ENCODE data around the gene TXNDC11. TPM values are rescaled to one million over a fixed set of nuclear protein-coding genes. Genes with fewer than 3 reads are reported as not detected.
A peak's percentile ranks its signal among the peaks of the same experiment; 100 is the strongest.
"Not testable (repeated sequence)": the region's sequence is repeated elsewhere in the genome, so short reads cannot be mapped to it uniquely, and the experiment has no call there.

TXNDC11 gene, protein sequence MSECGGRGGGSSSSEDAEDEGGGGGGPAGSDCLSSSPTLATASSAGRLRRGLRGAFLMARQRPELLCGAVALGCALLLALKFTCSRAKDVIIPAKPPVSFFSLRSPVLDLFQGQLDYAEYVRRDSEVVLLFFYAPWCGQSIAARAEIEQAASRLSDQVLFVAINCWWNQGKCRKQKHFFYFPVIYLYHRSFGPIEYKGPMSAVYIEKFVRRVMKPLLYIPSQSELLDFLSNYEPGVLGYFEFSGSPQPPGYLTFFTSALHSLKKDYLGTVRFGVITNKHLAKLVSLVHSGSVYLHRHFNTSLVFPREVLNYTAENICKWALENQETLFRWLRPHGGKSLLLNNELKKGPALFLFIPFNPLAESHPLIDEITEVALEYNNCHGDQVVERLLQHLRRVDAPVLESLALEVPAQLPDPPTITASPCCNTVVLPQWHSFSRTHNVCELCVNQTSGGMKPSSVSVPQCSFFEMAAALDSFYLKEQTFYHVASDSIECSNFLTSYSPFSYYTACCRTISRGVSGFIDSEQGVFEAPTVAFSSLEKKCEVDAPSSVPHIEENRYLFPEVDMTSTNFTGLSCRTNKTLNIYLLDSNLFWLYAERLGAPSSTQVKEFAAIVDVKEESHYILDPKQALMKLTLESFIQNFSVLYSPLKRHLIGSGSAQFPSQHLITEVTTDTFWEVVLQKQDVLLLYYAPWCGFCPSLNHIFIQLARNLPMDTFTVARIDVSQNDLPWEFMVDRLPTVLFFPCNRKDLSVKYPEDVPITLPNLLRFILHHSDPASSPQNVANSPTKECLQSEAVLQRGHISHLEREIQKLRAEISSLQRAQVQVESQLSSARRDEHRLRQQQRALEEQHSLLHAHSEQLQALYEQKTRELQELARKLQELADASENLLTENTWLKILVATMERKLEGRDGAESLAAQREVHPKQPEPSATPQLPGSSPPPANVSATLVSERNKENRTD
- polyA plus RNA-seq (2013, experiment 1 of 4) = 9.5 TPM
- 14.6 TPM for polyA plus RNA-seq (2013, experiment 2 of 4)
- 9.3 TPM for polyA plus RNA-seq (2013, experiment 3 of 4)
- 12.4 TPM for polyA plus RNA-seq (2013, experiment 4 of 4)

DNA sequence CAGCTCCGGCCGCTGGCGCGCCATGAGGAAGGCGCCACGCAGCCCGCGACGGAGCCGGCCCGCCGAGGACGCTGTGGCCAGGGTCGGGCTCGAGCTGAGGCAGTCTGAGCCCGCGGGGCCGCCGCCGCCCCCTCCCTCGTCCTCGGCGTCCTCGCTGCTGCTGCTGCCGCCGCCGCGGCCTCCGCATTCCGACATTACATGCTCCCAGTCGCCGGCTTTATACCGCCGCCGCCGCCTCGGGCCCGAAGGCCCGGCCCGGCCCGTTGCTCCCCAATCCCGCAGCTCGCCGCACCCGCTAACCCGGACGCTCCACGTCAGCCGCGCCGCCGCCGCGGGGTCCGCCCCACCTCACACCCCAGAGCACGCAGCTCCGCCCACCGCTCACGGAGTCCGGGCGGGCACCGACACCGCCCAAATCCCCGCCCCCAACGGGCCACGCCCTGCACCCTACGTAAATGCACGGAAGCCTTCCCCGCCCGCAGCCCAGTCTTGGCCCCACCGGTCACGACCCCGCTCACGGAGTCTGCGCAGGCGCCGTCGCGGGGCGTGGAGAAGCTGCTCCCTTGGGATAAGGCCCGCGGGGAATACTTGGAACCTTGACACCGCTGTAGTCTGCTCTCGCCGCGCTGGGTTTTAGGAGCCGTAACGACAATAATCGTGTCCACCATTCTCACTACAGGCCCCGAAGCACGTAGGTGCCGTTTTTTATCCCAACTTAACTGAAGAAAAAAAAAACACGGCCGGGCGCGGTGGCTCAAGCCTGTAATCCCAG, at the start of gene TXNDC11:
Gene TXNDC11, minus strand, starts transcription at position 322 of the 772 bp plus-strand sequence. Its CDS starts 127 bp downstream, at position 195.
- peak within 1 kb of the TSS; percentile 84 for H3K4me3 ChIP-seq (ENCODE audit: insufficient read depth, low read depth, low read length)
- no peaks in the 10 kb centered on the region for H3K36me3 ChIP-seq (ENCODE audit: control insufficient read depth, insufficient read depth, low read length)
- peak within 1 kb of the TSS; percentile 69 for H3K27ac ChIP-seq (ENCODE audit: insufficient read depth, low read depth, low read length, poor library complexity, severe bottlenecking)
- H3K4me1 ChIP-seq (ENCODE audit: control insufficient read depth, insufficient read depth, low read length) = peaks cover 5% of the 10 kb centered on the region
- 1% methylated on average over 96 of the region's 96 CpGs for WGBS, 2 experiments
- no peaks in the 10 kb centered on the region for H3K9me3 ChIP-seq (ENCODE audit: control insufficient read depth, low read length)
- no peaks in the 10 kb centered on the region for H3K27me3 ChIP-seq (ENCODE audit: control insufficient read depth, insufficient read depth, low read length, poor library complexity, severe bottlenecking)

DNA sequence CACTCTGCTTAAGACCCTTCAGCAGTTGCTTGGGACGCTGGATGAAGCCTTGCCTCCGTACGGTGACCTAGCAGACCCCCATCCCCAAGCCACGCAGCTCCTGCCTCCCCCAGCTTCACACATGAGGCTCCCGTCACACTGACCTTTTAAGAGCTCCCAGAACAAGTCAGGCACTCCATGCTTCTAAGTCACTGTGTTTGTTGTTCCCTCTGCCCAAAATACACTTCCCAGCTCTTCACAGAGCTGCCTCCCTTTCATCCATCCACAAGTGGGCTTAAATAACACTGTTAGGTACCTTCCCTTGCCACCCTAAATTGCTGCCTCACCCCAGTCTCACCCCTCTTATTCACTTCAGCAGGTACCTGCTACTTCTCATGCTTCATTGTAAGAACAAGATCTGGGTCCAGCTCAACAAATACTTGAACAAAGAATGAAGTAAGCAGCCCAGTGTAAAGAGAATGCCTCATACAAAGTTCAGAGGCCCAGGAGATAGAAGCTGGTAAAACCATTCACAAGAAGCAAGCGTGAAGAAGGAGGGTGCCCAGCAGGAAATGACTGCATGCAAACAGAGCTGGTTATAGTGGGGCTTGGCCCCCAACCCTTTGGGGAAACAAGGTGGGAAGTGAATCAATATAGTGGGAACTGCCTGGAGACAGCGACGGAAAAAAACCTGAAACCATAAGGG, 48.6 kb upstream of the TXNDC11 start:
- Histone ChIP-seq H3K27ac (ENCODE audit: insufficient read depth, low read depth, low read length, poor library complexity, severe bottlenecking) (peak overlapping the region; percentile 47), H3K27me3 (ENCODE audit: control insufficient read depth, insufficient read depth, low read length, poor library complexity, severe bottlenecking) (no peaks in the 10 kb centered on the region), H3K36me3 (ENCODE audit: control insufficient read depth, insufficient read depth, low read length) (no peaks in the 10 kb centered on the region), H3K4me1 (ENCODE audit: control insufficient read depth, insufficient read depth, low read length) (peaks cover 10% of the 10 kb centered on the region), H3K4me3 (ENCODE audit: insufficient read depth, low read depth, low read length) (no peak overlapping the region), H3K9me3 (ENCODE audit: control insufficient read depth, low read length) (no peaks in the 10 kb centered on the region)
- WGBS, 2 experiments = 78 to 82% methylated on average over 8 of the region's 8 CpGs

DNA sequence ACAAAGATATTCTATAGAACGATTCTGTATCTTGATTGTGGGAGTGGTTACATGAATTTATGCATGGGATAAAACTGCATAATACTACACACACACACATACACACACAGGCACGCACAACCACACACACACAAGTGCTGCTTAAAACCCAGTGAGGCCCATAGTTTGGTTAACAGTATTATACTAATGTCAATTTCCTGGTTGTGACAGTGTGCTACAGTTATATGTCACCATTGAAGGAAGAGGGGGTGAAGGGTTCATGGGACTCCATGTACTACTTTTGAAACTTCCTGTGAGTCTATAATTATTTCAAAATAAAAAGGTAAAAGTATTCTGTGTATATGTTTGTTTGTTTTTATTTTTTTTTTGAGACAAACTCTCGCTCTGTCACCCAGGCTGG, 46.3 kb upstream of the TXNDC11 start:
- Histone ChIP-seq H3K9me3 (ENCODE audit: control insufficient read depth, low read length) (no peaks in the 10 kb centered on the region), H3K4me3 (ENCODE audit: insufficient read depth, low read depth, low read length) (no peak overlapping the region), H3K27ac (ENCODE audit: insufficient read depth, low read depth, low read length, poor library complexity, severe bottlenecking) (no peak overlapping the region), H3K4me1 (ENCODE audit: control insufficient read depth, insufficient read depth, low read length) (peaks cover 10% of the 10 kb centered on the region), H3K27me3 (ENCODE audit: control insufficient read depth, insufficient read depth, low read length, poor library complexity, severe bottlenecking) (no peaks in the 10 kb centered on the region), H3K36me3 (ENCODE audit: control insufficient read depth, insufficient read depth, low read length) (no peaks in the 10 kb centered on the region)
- WGBS, 2 experiments = 85 to 99% methylated on average over 1 to 3 of the region's 3 CpGs

DNA sequence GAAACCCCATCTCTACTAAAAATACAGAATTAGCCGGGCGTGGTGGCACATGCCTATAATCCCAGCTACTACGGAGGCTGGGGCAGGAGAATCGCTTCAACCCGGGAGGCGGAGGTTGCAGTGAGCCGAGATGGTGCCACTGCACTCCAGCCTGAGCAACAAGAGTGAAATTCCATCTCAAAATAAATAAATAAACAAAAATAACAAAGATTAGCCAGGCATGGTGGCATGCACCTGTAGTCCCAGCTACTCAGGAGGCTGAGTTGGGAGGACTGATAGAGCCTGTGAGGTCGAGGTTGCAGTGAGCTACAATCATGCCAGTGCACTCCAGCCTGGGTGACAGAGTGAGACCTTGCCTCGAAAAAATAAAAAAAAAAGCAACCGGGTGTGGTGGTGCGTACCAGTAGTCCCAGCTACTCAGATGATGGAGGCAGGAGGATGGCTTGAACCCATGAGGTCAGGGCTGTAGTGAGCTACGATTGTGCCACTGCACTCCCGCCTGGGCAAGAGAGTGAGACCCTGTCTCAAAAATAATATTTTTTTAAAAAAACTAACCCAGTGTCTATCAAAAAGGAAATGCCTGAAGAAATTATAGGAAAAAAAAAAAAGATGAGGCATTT, 42.4 kb upstream of the TXNDC11 start:
- H3K4me3 ChIP-seq (ENCODE audit: insufficient read depth, low read depth, low read length); H3K36me3 ChIP-seq (ENCODE audit: control insufficient read depth, insufficient read depth, low read length); H3K27ac ChIP-seq (ENCODE audit: insufficient read depth, low read depth, low read length, poor library complexity, severe bottlenecking); H3K4me1 ChIP-seq (ENCODE audit: control insufficient read depth, insufficient read depth, low read length); H3K9me3 ChIP-seq (ENCODE audit: control insufficient read depth, low read length); H3K27me3 ChIP-seq (ENCODE audit: control insufficient read depth, insufficient read depth, low read length, poor library complexity, severe bottlenecking): not testable (repeated sequence)
- WGBS, 2 experiments = 93 to 95% methylated on average over 12 to 13 of the region's 13 CpGs

DNA sequence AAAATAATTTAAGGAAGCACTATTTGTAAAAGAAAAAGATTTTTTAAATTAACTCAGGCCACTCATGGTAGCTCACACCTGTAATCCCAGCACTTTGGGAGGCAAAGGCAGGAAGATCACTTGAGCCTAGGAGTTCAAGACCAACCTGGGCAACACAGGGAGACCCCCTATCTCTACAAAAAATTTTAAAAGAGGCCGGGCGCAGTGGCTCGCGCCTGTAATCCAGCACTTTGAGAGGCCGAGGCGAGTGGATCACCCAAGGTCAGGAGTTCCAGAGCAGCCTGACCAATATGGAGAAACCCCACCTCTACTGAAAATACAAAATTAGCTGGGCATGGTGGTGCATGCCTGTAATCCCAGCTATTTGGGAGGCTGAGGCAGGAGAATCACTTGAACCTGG, 41.7 kb upstream of the TXNDC11 start:
- H3K4me3 ChIP-seq (ENCODE audit: insufficient read depth, low read depth, low read length); H3K4me1 ChIP-seq (ENCODE audit: control insufficient read depth, insufficient read depth, low read length); H3K9me3 ChIP-seq (ENCODE audit: control insufficient read depth, low read length); H3K27ac ChIP-seq (ENCODE audit: insufficient read depth, low read depth, low read length, poor library complexity, severe bottlenecking); H3K36me3 ChIP-seq (ENCODE audit: control insufficient read depth, insufficient read depth, low read length); H3K27me3 ChIP-seq (ENCODE audit: control insufficient read depth, insufficient read depth, low read length, poor library complexity, severe bottlenecking): not testable (repeated sequence)
- 91 to 94% methylated on average over 6 of the region's 6 CpGs for WGBS, 2 experiments

DNA sequence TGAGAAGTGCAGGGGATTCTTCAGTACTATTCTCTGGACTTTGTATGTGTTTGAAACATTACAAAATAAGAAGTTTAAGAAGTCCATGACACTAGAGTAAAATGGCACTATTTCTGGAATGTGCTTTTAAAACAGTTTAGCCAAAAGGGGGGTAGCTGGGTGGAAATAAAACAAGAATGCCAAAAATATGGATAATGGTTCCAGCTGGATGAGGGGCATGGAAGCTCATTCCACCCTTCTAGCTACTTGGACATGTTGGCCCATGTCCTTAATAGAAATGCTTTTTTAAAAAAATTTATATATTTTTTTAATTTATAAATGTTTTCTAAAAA, 41.3 kb upstream of the TXNDC11 start:
- no peaks in the 10 kb centered on the region for H3K27me3 ChIP-seq (ENCODE audit: control insufficient read depth, insufficient read depth, low read length, poor library complexity, severe bottlenecking)
- no peak overlapping the region for H3K4me3 ChIP-seq (ENCODE audit: insufficient read depth, low read depth, low read length)
- H3K9me3 ChIP-seq (ENCODE audit: control insufficient read depth, low read length) = no peaks in the 10 kb centered on the region
- no peaks in the 10 kb centered on the region for H3K4me1 ChIP-seq (ENCODE audit: control insufficient read depth, insufficient read depth, low read length)
- no peak overlapping the region for H3K27ac ChIP-seq (ENCODE audit: insufficient read depth, low read depth, low read length, poor library complexity, severe bottlenecking)
- peaks cover 5% of the 10 kb centered on the region for H3K36me3 ChIP-seq (ENCODE audit: control insufficient read depth, insufficient read depth, low read length)

DNA sequence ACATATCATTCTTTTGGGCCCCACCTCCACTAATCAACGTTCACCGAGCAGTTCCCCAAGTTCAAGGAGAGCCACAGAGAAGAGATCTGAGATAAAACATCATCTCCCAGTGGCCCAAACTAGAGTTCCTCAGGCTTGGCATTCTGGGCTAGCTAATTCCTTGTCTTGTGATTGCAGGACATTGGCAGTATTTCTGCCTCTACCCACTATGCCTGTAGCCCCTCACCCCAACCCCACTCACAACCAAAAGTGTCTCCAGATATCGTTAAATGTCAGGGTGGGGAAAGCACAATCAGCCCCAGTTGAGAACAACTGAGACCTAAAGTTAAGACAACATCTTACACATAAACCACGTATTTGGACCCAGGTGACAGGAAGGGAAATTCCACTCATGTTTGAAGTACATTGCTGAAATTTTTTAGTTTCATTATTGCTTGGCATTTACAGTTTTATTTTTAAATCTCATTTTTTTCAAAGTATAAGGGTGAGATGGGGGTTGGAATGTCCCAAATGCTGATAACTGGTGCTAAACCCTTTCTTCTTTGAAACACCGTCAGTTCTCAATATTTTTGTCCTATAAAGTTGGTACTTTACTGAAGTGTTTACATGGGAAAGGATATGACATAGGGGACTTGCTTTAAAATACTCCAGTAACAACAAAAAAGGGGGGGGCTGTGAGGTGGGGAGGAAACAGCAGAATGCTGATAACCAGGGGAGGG, 40.8 kb upstream of the TXNDC11 start:
- H3K36me3 ChIP-seq (ENCODE audit: control insufficient read depth, insufficient read depth, low read length) = peaks cover 5% of the 10 kb centered on the region
- WGBS, 2 experiments = 92 to 97% methylated on average over 5 of the region's 5 CpGs
- no peaks in the 10 kb centered on the region for H3K9me3 ChIP-seq (ENCODE audit: control insufficient read depth, low read length)
- no peak overlapping the region for H3K27ac ChIP-seq (ENCODE audit: insufficient read depth, low read depth, low read length, poor library complexity, severe bottlenecking)
- H3K27me3 ChIP-seq (ENCODE audit: control insufficient read depth, insufficient read depth, low read length, poor library complexity, severe bottlenecking) = no peaks in the 10 kb centered on the region
- no peaks in the 10 kb centered on the region for H3K4me1 ChIP-seq (ENCODE audit: control insufficient read depth, insufficient read depth, low read length)
- no peak overlapping the region for H3K4me3 ChIP-seq (ENCODE audit: insufficient read depth, low read depth, low read length)

DNA sequence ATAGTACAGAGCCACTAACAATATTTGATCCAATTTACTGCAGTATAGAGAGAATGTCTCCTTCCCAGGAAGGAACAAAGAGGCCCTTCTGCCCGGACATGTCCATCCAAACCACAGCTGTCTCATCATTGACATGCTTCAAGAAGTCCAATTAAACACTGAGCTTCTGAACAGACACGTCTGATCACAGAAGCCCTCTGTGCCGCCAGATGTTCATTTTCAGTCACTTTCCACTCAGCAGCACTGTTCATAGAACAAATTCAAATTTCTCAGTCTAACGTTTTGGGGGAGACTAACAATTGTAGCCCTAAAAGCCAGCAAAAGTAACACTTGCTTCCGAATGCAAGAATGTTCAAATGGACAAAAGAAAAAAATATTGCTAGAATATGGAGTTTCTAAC, 39.1 kb upstream of the TXNDC11 start:
- 91% methylated on average over 5 of the region's 5 CpGs for WGBS, 2 experiments
- Histone ChIP-seq H3K36me3 (ENCODE audit: control insufficient read depth, insufficient read depth, low read length) (peaks cover 5% of the 10 kb centered on the region), H3K27me3 (ENCODE audit: control insufficient read depth, insufficient read depth, low read length, poor library complexity, severe bottlenecking) (no peaks in the 10 kb centered on the region), H3K4me3 (ENCODE audit: insufficient read depth, low read depth, low read length) (no peak overlapping the region), H3K27ac (ENCODE audit: insufficient read depth, low read depth, low read length, poor library complexity, severe bottlenecking) (peak overlapping the region; percentile 50), H3K4me1 (ENCODE audit: control insufficient read depth, insufficient read depth, low read length) (no peaks in the 10 kb centered on the region), H3K9me3 (ENCODE audit: control insufficient read depth, low read length) (no peaks in the 10 kb centered on the region)

Data from ectodermal cell (in vitro differentiated cells).